Measurements from ENCODE around the gene MYO1C. TPM values are rescaled to one million over a fixed set of nuclear protein-coding genes. Genes with fewer than 3 reads are reported as not detected.

Gene MYO1C
- total and polyA plus RNA-seq, 2 of the 8 experiments (the other 6 are each of a cell fraction or from before 2014, with no cell fraction given): 40.1 to 78.6 TPM

DNA sequence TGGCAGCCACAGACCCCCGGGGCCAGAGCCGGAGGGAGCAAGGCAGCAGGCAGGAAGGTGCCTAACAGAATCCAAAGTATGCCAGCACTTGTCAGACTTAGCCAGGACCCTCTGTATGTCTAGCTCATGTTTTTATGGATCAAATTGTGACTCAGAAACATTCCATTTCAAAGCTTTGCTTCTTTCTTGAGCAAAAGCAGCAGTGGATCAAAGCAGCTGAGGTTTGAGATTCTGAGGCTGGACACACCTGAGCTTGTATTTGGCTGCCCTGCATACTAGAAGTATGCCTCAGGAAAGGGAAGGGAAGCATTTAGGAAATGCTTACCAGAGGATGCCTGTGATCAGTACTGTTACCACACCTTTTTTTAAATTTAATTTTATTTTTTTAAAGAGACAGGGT, 5.7 kb upstream of the MYO1C start:
- Histone ChIP-seq H4K20me1 (replicated peaks in 1 of 2; ENCODE audit: control insufficient read depth in 1 of 2, insufficient read depth in 2 of 2, low read length in 2 of 2) (peaks cover 0 to 2% of the 10 kb centered on the region in 2 experiments), H2BK120ac (replicated peaks; ENCODE audit: low read depth, low read length) (no peak overlapping the region), H3K23me2 (ENCODE audit: low read depth, low read length) (no peaks in the 10 kb centered on the region), H2AFZ (ENCODE audit: low read length) (no peak overlapping the region), H3K56ac (replicated peaks; ENCODE audit: insufficient read length, low read depth, low read length) (no peak overlapping the region), H3K79me1 (ENCODE audit: low read depth, low read length) (no peaks in the 10 kb centered on the region), H3K9me3 (ENCODE audit: insufficient read depth in 2 of 2, low read depth in 1 of 2, low read length in 1 of 2) (no peaks in the 10 kb centered on the region), H3K4ac (replicated peaks; ENCODE audit: insufficient read length, low read depth, low read length) (no peak overlapping the region), H3K18ac (ENCODE audit: extremely low read depth, low read length) (no peak overlapping the region), H3K79me2 (ENCODE audit: control insufficient read depth in 1 of 2, insufficient read depth in 2 of 2, low read length in 2 of 2) (no peaks in the 10 kb centered on the region), H4K5ac (ENCODE audit: insufficient read length, low read depth, low read length) (no peak overlapping the region), H2AK5ac (ENCODE audit: low read depth, low read length) (no peak overlapping the region), H3K4me1 (replicated peaks in 1 of 4; ENCODE audit: control insufficient read depth in 3 of 4, insufficient read depth in 4 of 4, low read length in 3 of 4) (peaks cover 0 to 4% (median 0%) of the 10 kb centered on the region in 4 experiments; a peak in 1 of 7 replicates), H3K23ac (ENCODE audit: insufficient read length) (no peak overlapping the region), H4K91ac (replicated peaks; ENCODE audit: insufficient read length, low read length) (no peak overlapping the region), H3K14ac (ENCODE audit: insufficient read length) (no peak overlapping the region), H4K8ac (ENCODE audit: extremely low read depth, insufficient read depth, low read length) (no peak overlapping the region), H3K9ac (replicated peaks in 1 of 4; ENCODE audit: extremely low read depth in 1 of 4, low read depth in 3 of 4, low read length in 3 of 4) (no peak overlapping the region), H3K4me3 (ENCODE audit: extremely low read depth in 1 of 4, insufficient read depth in 2 of 4, low read depth in 3 of 4, low read length in 4 of 4) (no peak overlapping the region), H2BK12ac (ENCODE audit: low read depth, low read length) (no peak overlapping the region), H2BK20ac (ENCODE audit: low read length) (no peak overlapping the region), H3K36me3 (ENCODE audit: control insufficient read depth in 2 of 4, insufficient read depth in 4 of 4, low read length in 3 of 4) (peaks cover 0 to 5% (median 0%) of the 10 kb centered on the region in 4 experiments; a peak in 2 of 8 replicates), H3K4me2 (ENCODE audit: insufficient read depth in 1 of 2, low read depth in 2 of 2, low read length in 2 of 2) (no peak overlapping the region), H2BK15ac (ENCODE audit: low read length) (no peak overlapping the region), H3K27me3 (replicated peaks in 1 of 4; ENCODE audit: control insufficient read depth in 3 of 4, extremely low read depth in 1 of 4, insufficient read depth in 3 of 4, low read length in 3 of 4) (no peaks in the 10 kb centered on the region), H3K27ac (ENCODE audit: low read depth, low read length) (no peak overlapping the region), H2BK5ac (ENCODE audit: low read depth, low read length) (no peak overlapping the region)
- DNase-seq (ENCODE audit: low read depth in 1 of 2, low spot score in 2 of 2): no peak
- WGBS, 2 experiments (ENCODE audit: extremely low coverage in 1 of 2, insufficient coverage in 1 of 2, insufficient read length in 1 of 2, insufficient replicate concordance in 2 of 2, low coverage in 1 of 2, low lambda C conversion rate in 2 of 2, missing lambda C conversion rate in 1 of 2): 88% methylated on average over 2 of the region's 2 CpGs; no CpG with 5 or more reads in 1 of the 2 experiments
- ChIA-PET POLR2A (ENCODE audit: partially characterized antibody) (interaction anchor here (0.6 to 2.9 kb wide), 6 partner anchors 8 to 438 kb away, joined by 3 to 15 read pairs (median 6); partner anchors contain the start of genes INPP5K and YWHAE), CTCF (ENCODE audit: partially characterized antibody) (interaction anchor here (0.9 to 3.8 kb wide), 3 partner anchors 13 to 133 kb away, joined by 5 to 26 read pairs (median 8); no protein-coding TSS in a partner anchor)
- FAIRE-seq: no peak
- no peak for TF ChIP-seq CBX8 (IDR thresholded peaks at IDR 0.05; ENCODE audit: borderline replicate concordance, low read depth, low read length)
- TF ChIP-seq SIN3A (conservative IDR thresholded peaks at IDR 0.05 in 1 of 2, IDR thresholded peaks at IDR 0.05 in 1 of 2; ENCODE audit: low read depth in 1 of 2, low read length in 2 of 2): no peak
- TF ChIP-seq EGR1 (IDR thresholded peaks at IDR 0.05; ENCODE audit: borderline replicate concordance, low read depth, low read length): no peak
- no peak for TF ChIP-seq SIX5 (IDR thresholded peaks at IDR 0.05; ENCODE audit: low read depth, low read length)
- TF ChIP-seq, protein P1, sequence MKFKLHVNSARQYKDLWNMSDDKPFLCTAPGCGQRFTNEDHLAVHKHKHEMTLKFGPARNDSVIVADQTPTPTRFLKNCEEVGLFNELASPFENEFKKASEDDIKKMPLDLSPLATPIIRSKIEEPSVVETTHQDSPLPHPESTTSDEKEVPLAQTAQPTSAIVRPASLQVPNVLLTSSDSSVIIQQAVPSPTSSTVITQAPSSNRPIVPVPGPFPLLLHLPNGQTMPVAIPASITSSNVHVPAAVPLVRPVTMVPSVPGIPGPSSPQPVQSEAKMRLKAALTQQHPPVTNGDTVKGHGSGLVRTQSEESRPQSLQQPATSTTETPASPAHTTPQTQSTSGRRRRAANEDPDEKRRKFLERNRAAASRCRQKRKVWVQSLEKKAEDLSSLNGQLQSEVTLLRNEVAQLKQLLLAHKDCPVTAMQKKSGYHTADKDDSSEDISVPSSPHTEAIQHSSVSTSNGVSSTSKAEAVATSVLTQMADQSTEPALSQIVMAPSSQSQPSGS (IDR thresholded peaks at IDR 0.05; ENCODE audit: low read length): no peak
- TF ChIP-seq TBP (IDR thresholded peaks at IDR 0.05; ENCODE audit: low read depth, low read length): no peak
- no peak for TF ChIP-seq FOSL1 (IDR thresholded peaks at IDR 0.05; ENCODE audit: insufficient read depth, low read depth, low read length)
- no peak for TF ChIP-seq JUND (IDR thresholded peaks at IDR 0.05; ENCODE audit: low read length)
- TF ChIP-seq CTBP2 (IDR thresholded peaks at IDR 0.05; ENCODE audit: borderline replicate concordance, insufficient read depth, insufficient read length, low read length): no peak
- TF ChIP-seq SP4 (IDR thresholded peaks at IDR 0.05; ENCODE audit: low read length): no peak
- no peak for TF ChIP-seq BCL11A (IDR thresholded peaks at IDR 0.05; ENCODE audit: low read depth in 2 of 2, low read length in 2 of 2)
- no peak for TF ChIP-seq TAF1 (IDR thresholded peaks at IDR 0.05; ENCODE audit: low read depth, low read length)
- no peak for TF ChIP-seq YY1 (IDR thresholded peaks at IDR 0.05; ENCODE audit: low read depth, low read length)
